Epidermal melanocyte (primary cell): ENCODE results near the gene WNK2.

Experiments used
- DNase-seq: peaks from one replicate; pipeline ENCODE4 v3.0.0; 2011; ENCODE audit warnings: low spot score; ENCODE audit not compliant: insufficient read length

WNK2 gene

DNA sequence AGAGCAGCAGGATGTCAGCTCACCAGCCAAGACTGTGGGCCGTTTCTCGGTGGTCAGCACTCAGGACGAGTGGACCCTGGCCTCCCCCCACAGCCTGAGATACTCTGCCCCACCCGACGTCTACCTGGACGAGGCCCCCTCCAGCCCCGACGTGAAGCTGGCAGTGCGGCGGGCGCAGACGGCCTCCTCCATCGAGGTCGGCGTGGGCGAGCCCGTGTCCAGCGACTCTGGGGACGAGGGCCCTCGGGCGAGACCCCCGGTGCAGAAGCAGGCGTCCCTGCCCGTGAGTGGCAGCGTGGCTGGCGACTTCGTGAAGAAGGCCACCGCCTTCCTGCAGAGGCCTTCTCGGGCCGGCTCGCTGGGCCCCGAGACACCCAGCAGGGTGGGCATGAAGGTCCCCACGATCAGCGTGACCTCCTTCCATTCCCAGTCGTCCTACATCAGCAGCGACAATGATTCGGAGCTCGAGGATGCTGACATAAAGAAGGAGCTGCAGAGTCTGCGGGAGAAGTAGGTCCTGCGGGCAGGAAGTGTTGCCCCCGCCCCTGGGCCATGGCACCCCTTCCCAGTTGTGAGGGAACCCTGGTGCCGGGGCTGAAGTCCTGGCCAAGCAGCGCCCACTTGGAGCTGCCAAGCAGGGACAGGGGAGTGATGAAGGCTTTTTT, 108.9 kb downstream of the WNK2 start:
- DNase-seq = no peak

DNA sequence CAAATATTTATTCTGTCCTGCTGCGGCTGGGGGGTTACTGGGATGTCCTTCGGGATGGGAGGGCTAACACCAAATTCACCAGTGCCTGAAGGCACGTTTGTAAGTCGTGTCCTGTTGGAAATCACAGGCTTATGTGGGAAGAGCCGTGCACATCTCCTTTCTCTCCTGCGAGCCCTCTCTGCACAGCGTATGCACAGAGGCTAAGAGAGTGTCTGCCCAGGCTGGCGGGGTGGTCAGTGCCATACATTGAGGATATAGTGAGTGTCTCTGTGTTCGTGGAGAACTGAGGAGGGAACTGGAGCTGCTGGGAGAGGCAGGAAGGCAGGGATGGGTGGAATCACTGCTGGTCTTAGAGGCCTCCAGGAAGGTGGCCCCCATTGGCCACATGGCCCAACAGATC, 110.1 kb downstream of the WNK2 start:
- DNase-seq = no peak

DNA sequence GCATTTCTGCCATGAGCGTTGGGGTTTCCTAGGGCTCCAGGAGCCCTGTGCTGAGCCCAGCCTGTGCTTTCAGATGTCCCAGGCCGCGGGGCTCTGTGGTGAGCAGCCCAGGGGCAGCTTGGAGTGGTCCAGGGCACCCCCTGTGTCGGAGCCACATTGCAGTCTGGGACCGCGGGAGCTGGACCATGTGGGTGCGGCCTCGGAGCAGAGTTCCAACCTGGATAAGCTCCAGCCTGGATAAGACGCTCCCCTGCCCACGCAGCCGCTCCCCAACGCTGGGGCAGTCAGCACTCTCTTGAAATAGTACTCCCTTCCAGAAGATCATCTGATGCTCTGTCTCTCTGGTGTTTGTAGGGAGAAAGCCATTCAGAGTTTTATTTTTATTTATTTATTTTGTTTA, 111.1 kb downstream of the WNK2 start:
- no peak for DNase-seq

DNA sequence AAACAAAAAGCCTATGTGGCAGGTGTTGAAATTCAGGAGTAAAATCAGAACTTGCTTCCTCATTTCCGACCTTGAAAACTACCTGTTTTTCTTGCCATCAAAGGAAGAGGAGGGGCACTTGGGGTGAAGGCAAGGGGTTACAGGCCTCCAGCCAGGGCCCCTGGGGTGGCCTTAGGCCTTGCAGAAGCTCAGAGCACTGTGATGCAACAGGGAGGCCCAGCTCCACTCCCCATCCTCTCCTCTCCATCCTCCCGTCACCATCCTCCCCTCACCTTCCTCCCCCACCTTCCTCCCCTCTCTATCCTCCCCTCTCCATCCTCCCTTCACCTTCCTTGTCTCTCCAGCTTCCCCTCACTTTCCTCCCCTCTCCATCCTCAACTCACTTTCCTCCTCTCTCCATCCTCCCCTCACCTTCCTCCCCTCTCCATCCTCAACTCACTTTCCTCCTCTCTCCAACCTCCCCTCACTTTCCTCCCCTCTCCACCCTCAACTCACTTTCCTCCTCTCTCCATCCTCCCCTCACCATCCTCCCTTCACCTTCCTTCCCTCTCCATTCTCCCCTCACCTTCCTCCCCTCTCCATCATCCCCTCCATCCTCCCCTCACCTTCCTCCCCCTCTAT, 111.6 kb downstream of the WNK2 start:
- DNase-seq = no peak

DNA sequence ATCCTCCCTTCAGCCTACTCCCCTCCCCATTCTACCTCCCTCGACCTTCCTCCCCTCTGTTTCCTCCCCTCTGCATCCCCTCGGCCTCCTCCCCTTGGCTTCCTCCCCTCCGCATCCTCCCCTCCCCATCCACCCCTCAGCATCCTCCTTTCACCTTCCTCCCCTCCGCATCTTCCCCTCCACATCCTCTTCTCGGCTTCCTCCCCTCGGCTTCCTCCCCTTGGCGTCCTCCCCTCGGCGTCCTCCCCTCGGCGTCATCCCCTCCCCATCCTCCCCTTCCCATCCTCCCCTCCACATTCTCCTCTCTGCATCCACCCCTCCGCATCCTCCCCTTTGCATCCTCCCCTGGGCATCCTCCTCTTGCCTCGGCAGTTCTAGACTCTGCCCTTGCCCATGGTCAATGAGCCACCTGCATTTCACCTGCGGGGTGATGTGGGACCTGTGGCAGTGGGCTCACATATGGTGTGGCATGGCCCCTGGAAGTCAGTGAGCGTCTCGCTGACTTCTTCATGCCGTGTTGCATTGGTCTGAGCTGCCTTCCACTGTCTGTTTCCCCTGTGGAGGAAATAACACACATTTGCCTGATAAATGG, 113.0 kb downstream of the WNK2 start:
- no peak for DNase-seq

DNA sequence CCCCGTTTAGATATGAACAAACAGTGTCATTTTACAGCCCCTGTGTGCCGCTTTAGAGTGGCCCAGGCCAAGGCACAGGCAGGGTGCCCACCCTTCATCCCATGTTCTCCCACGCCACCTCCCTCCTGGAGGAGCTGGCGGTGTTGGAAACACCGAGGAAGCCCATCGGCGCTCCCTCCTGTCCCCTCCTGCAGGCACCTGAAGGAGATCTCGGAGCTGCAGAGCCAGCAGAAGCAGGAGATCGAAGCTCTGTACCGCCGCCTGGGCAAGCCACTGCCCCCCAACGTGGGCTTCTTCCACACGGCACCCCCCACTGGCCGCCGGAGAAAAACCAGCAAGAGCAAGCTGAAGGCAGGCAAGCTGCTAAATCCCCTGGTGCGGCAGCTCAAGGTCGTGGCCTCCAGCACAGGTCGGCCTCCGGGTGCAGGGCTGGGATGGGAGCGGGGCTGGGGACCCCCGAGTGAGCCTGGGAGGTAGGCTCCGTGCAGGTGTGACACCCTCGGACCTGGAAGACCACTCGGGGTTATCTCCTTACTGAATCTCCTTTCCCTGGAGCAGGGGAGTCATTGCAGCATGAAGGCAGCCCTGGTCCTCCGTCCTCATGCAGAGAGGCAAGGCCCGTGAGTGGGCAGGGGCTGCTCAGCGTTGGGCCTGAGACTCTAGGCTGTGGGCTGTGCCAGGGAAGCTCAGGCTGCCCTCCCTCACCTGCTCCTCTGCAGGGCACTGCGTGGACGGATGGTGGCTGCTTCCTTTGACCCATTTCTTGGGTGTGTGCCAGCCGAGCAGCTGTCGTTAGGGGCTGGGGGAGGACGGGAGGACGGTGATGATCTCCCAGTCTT, 113.9 kb downstream of the WNK2 start:
- DNase-seq = no peak

DNA sequence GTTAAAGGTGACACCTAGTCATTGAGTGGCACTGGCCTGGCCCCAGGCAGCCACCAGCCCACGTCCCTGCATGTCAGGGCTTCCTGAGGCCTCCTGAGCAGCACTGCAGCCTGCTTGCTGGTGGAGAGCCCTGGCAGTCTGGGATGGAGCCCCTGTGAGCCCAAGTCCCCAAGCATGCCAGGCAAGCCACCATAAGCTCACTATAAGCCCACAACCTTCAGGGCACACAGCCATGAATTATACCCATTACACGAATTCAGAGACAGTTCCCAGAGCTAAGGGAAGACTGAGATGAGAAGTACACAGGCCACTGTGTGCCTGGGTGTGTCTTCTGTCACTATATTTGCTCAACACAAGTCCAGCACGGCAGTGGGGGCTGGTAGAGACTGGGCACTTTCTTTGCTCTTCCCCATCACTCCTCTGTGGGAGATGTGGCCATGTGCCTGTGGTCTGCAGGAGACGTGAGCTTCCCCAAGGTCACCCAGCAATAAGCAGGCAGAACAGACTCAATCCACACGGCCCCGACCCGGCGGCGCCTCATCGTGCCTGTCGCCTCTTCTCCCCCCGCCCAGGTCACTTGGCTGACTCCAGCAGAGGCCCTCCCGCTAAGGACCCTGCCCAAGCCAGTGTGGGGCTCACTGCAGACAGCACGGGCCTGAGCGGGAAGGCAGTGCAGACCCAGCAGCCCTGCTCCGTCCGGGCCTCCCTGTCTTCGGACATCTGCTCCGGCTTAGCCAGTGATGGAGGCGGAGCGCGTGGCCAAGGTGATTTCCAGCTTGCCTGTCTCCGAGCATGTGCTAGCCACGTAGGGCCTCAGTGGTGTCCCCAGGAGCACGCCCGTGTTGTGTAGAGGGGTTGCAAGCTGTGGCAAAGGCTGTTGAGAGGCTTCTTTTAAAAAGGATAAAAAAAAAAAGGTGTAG, 114.8 kb downstream of the WNK2 start:
- no peak for DNase-seq

DNA sequence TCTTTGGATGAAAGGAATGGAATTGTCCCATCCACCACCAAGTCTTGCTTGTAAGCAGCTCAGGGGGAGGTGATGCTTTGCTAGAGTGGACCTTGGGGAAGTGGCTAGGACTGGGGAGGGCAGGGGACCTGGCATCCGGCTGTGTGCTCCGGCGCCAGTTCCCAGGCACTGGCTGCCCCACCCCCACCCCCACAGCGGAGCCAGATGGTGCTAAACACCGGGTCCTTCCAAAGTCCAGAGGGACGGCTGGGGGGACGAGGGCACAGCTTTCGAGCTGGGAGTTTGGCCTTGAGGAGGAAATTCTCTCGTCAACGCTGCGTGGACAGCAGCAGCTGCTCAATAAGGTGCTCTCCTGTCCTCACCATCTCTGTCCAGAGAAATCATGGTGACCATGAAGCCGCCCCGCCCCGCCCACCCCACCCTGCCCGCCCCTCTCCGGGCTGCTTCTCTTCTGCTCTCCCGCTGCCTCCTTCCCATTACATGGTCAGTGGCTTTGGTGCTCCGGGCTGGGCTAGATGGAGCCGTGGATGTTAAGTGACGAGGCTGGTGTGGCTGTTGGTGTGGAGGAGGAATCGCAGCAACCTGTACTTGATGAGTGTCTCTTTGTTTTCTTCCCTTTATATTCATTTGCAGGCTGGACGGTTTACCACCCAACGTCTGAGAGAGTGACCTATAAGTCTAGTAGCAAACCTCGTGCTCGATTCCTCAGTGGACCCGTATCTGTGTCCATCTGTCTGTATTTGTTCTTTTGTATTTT, 115.7 kb downstream of the WNK2 start:
- DNase-seq = no peak

DNA sequence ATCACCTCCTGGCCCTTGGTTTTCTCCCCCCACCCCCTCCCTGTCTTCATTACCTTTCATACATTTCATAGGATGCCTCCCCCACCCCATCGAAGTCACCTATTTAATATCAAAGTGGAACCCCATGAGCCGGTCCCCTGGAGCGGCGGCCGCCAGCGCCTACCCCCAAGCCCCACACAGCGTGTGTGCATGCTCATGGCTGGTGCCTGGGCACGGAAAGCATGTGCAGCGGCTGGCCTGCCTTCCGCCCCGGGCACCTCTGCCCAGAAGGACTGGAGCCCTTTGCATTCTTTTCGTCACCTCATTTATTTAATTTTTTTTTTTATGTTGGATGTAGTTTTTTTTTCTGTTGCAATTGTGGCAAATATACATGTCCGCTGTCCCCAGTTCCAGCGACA, 116.2 kb downstream of the WNK2 start:
- no peak for DNase-seq

DNA sequence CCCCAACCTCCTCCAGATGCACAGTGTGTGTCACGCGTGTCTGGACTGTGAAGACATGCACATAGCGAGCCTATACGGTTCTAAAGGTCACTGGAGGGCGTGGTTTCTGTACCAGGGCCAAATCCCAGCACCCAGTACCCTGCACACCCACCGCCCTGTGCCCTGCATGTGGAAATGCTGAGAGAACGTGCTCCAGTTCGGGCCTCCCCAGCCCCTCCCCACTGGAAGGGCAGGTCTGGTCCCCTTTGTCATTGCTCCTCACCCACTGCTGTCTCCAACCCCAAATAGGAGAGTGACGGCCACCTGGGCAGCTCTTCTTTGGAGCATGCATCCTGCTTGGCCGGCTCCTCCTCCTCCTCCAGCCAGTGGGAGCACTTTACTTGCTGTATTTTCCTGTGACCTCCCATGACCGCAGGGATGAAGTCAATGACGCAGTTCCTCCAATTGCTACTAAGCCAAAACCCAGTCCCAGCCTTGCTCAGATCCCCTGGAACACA, 116.7 kb downstream of the WNK2 start:
- no peak for DNase-seq

DNA sequence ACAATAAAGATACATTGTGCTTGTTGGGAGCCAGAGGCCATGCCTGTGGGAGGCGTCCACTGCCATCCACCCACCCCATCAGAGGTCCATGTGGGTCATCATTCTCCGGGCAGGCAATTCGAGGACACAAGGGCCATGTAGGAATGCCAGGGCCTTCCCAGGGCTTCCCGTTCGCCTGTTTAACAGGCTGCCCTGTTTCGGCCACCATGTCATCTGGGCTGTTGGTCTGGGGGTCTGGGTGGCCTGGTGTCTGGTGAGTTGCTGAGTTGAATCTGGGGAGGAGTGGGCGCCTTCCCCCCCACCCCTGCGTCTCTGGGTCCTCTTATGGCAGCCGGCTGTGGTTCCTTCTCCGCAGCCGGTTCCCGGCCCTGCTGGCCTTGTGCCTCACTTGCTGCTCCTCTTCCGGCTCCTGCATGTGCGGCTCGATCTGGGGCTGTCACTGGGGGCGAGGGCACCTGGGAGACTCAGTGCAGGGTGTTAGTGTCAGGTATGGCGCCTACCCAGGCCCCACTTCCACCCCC, 117.4 kb downstream of the WNK2 start:
- no peak for DNase-seq

DNA sequence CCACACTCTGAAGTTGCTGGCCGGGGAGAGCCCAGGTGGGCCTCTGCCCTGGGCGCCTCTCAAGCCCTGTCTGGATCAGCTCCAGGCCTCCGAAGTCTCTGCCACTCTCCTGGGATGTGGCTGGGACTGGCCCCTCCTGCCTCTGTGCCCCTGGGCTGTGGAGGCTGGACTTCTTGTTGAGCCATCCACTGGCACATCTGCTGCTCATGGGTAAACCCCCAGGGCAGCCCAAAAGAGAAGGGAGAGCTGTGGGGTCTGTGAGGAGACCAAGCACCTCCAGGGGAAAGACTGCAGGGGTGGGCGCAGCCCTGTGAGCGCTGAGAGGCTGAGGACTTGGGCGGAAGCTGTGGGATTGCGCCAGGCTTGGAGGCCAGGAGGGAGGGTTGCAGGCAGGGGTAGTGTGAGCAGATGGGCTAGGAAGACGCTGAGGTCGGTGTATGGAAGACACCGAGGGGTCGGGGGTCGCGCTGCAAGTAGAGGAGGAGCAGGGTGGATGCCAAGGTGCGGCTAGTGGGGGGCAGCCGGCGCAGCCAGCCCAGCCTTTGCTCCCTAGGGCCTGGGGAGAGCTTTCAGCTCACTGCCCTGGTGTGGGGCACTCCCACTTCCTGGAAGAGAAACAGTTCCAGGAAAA, 118.1 kb downstream of the WNK2 start:
- no peak for DNase-seq

DNA sequence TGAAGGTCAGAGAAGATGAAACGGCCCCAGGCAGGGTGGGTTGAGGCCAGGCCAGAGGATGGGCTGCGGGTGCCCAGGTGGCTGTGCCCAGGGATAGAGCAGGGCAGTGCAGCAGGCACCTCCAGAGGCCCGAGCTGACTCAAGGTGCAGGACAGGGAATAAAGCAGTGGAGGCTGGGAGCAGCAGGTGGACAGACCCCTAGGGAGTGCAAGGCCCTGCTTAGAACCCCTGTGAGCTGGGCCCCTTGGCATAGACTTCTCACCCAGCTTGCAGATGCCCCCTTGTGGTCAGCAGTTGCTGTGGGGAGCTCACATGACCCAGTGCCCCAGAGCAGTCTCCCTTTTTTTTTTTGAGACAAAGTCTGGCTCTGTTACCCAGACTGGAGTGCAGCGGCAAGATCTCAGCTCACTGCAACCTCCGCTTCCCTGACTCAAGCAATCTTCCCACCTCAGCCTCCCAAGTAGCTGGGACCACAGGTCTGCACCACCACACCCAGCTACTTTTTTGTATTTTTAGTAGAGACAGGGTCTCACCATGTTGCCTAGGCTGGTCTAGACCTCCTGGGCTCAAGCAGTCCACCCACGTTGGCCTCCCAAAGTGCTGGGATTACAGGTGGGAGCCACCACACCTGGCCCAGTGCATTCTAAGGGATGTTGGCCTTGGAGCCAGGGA, 118.8 kb downstream of the WNK2 start:
- peak; percentile 74 for DNase-seq

DNA sequence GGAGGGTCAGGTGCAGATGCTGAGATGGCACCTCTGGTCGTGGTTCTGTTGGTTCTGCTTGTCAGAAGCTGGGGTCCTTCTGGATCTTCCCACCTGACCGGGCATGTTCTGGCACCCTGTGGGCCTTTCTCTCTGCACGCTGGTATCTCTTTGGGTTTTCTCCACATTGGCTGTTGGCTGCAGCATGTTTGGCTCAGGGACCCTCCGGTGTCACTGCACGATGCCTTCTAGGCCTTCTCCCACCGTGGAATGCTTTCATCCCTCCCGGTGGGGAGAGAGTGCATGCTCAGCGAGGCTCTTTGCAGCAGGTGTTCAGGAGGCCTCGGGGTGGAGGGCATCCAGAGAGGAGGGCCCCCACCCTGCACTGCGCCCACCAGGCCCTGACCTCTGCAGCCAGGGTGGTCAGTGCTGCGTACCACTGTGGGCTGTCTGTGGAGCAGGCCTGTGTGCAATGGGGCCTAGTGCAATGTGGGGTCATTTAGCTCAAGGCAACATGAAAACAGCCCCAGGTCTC, 119.4 kb downstream of the WNK2 start:
- no peak for DNase-seq

DNA sequence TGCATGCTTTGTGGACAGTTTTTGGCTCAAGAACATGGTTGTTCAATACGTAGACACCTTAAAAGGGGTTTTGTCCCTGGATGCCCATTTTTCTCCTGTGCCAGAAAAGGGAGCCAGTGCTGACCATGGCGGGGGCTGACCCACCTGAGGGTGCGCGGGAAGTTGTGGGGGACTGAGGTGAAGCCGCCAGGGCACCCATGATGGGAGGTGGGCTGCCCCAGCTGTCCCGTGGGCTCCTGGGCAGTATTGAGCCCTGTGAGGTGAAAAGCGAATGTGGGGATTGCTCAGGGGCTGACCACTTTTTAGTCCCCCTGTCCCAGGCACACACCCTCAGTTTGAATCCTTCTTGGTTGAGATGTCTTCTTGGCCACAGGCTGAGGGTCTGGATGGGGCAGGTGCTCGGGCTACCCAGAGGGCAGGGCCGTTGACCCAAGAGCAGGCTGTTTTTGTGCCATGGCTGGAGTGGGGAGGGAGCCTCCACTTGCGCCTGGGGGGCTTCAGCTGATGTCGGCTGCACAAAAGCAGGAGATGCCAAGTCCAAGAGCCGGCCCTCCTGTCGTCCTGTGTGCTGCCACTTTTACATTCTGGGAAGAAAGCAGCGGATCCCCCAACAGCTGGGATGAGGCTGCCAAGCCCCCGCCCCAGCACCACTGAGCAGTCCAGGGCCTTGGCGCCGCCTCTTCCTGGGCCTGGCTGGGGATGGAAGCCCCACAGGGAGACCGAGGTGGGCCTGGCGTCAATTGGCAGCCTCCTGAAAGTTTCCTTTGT, 120.1 kb downstream of the WNK2 start:
- no peak for DNase-seq

DNA sequence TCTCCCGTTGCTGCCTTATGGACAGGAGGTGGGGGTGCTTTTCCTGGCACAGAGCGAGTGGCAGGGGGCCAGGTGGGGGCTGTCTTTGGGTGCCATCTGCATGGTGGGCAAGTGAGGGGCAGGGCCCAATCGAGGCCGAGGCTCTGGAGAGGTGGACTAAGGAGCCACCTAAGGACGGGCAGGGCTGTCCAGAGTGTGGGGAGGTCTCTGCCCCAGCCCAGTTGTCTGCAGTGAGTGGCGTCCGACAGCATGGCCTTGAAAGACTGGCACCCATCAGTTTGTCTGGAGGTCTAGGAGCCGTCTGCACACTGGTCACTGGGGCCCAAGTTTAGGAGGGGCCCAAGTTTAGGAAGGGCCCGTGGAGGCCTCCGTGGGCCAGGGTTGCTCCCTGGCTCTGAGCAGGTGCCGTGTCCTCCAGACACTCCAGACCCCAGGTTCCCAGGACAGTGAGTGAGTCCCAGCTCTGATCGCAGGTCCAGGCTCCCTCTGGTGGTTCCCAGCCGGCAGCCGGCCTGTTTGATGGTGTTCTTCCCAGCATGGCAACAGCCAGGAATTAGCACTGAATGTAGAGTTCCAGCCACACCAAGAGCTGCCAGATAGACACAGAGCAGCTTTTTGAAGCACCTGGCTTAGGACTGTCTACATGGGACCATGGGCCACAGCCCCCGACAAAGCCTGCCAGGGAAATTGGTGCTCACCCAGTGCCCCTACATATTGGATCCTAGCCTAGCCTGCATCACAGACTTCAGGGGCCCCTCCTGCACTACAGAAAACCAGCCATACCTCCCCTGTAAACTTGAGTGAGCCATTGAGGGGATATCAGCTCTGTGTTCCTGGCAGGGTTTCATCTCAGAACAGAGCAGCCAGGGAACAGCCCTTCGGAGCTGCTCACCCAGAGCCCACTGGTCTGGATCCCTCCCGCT, 120.9 kb downstream of the WNK2 start:
- DNase-seq = peak; percentile 78

DNA sequence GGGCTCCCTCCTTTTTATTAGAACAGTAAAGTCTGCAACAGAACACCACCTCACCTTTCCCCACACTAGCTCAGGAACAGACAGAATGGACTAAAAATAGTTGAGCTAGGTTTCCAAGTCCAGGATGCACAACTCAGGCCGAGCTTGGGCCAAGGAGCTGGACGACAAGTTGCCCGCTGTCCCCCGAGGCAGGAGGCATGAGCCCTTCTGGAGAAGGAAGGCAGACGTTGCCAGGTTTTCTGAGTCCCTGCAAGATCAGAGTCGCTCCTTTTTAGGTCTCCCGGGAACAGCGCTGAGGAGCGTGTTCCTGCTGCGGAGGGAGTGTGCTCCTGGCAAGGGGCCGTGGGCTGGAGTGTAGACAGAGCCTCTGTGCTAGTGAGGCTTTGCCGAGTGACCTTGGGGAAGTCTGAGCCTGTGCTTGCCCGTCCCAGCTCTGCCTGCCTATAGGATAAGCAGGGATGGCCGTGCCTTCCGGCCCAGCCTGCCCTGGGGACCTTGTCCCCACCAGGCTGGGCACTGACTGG, 121.6 kb downstream of the WNK2 start:
- no peak for DNase-seq
